Right atrium auricular region (tissue), 2 donors: ENCODE results near the gene ENPP6. TPM values are rescaled to one million over a fixed set of nuclear protein-coding genes. Genes with fewer than 3 reads are reported as not detected.
A peak's percentile ranks its signal among the peaks of the same experiment; 100 is the strongest.

Experiments used
- DNase-seq: peaks from one replicate; pipeline ENCODE4 v3.0.0-alpha.2; 2019; ENCODE audit warnings: low spot score
- H3K27ac ChIP-seq, 2 donors: fragments of 200-600 bp; sonication (generic); 1 replicate in 1 of 2; 2 replicates in 1 of 2; pipeline ENCODE4 v1.5.1; 2016 to 2019
- H3K27me3 ChIP-seq, 2 donors: fragments of 200-600 bp; sonication (generic); one replicate each; pipeline versions ENCODE4 v1.5.1 to v1.6.0; 2017 to 2019
- H3K36me3 ChIP-seq: fragments of 200-600 bp; sonication (generic); one replicate; pipeline ENCODE4 v1.5.1; 2016
- H3K4me1 ChIP-seq, 2 donors: fragments of 200-600 bp; sonication (generic); one replicate each; pipeline versions ENCODE4 v1.5.1 to v1.6.0; 2017 to 2019
- H3K4me3 ChIP-seq, 2 donors: fragments of 200-600 bp; sonication (generic); 1 replicate in 1 of 2; 2 replicates in 1 of 2; pipeline ENCODE4 v1.5.1; 2017 to 2019; ENCODE audit warnings: mild to moderate bottlenecking in 1 of 2, moderate library complexity in 1 of 2
- H3K9me3 ChIP-seq, 2 donors: fragments of 200-600 bp; sonication (generic); one replicate each; pipeline ENCODE4 v1.5.1; 2019
- CTCF ChIP-seq, 2 donors: fragments of 200-600 bp; sonication (generic); IDR thresholded peaks; one replicate each; pipeline ENCODE4 v1.5.1; 2019; ENCODE audit warnings: antibody characterized with exemption in 2 of 2
- total RNA-seq, 2 donors: library from RNA; depleted of rRNA; stranded (reverse); fragments of >200 nt; gene quantifications; one replicate each; pipeline ENCODE4 v1.1.0, GENCODE V29; 2016

ENPP6 gene
- total RNA-seq, 2 donors from 2014 or later = not detected

- TF ChIP-seq CTCF (IDR thresholded peaks at IDR 0.05) = peak; percentile 88 to 98
- peaks cover 0 to 8% of the 10 kb centered on the region in 2 donors for H3K4me1 ChIP-seq
- no peak overlapping the region for H3K27ac ChIP-seq
- no peaks in the 10 kb centered on the region for H3K9me3 ChIP-seq
- peak; percentile 68 for DNase-seq
- no peaks in the 10 kb centered on the region for H3K36me3 ChIP-seq
- H3K27me3 ChIP-seq = no peaks in the 10 kb centered on the region
- H3K4me3 ChIP-seq = no peak overlapping the region
Observed at GRCh38 chr4:184168406-184169019, 49.2 kb downstream of the ENPP6 start.

GRCh38 chr4:184167576-184167975, 50.1 kb downstream of the ENPP6 start:
- peak; percentile 51 for DNase-seq
- H3K9me3 ChIP-seq = no peaks in the 10 kb centered on the region
- H3K4me3 ChIP-seq = no peak overlapping the region
- H3K36me3 ChIP-seq = no peaks in the 10 kb centered on the region
- no peaks in the 10 kb centered on the region for H3K27me3 ChIP-seq
- no peak overlapping the region for H3K27ac ChIP-seq
- H3K4me1 ChIP-seq = peaks cover 0 to 8% of the 10 kb centered on the region in 2 donors
- no peak for TF ChIP-seq CTCF (IDR thresholded peaks at IDR 0.05)

- Histone ChIP-seq H3K27ac (no peak overlapping the region), H3K9me3 (no peaks in the 10 kb centered on the region), H3K36me3 (no peaks in the 10 kb centered on the region), H3K4me3 (no peak overlapping the region), H3K27me3 (no peaks in the 10 kb centered on the region), H3K4me1 (peaks cover 0 to 8% of the 10 kb centered on the region in 2 donors)
- no peak for TF ChIP-seq CTCF (IDR thresholded peaks at IDR 0.05)
- DNase-seq = peak; percentile 50
Observed at GRCh38 chr4:184166736-184167135, 50.9 kb downstream of the ENPP6 start.

GRCh38 chr4:184165291-184165690, 52.4 kb downstream of the ENPP6 start:
- no peaks in the 10 kb centered on the region for H3K9me3 ChIP-seq
- peaks cover 0 to 8% of the 10 kb centered on the region in 2 donors for H3K4me1 ChIP-seq
- H3K27me3 ChIP-seq = no peaks in the 10 kb centered on the region
- H3K27ac ChIP-seq = no peak overlapping the region
- no peaks in the 10 kb centered on the region for H3K36me3 ChIP-seq
- no peak for TF ChIP-seq CTCF (IDR thresholded peaks at IDR 0.05)
- DNase-seq = peak; percentile 43
- no peak overlapping the region for H3K4me3 ChIP-seq

GRCh38 chr4:184163813-184164212, 53.9 kb downstream of the ENPP6 start:
- Histone ChIP-seq H3K4me3 (no peak overlapping the region), H3K9me3 (no peaks in the 10 kb centered on the region), H3K36me3 (no peaks in the 10 kb centered on the region), H3K27ac (no peak overlapping the region), H3K27me3 (no peaks in the 10 kb centered on the region), H3K4me1 (peaks cover 0 to 8% of the 10 kb centered on the region in 2 donors)
- peak; percentile 58 for DNase-seq
- peak; percentile 38 to 86 for TF ChIP-seq CTCF (IDR thresholded peaks at IDR 0.05)

- TF ChIP-seq CTCF (IDR thresholded peaks at IDR 0.05) = no peak
- Histone ChIP-seq H3K9me3 (no peaks in the 10 kb centered on the region), H3K4me3 (no peak overlapping the region), H3K27me3 (no peaks in the 10 kb centered on the region), H3K27ac (no peak overlapping the region), H3K4me1 (no peaks in the 10 kb centered on the region), H3K36me3 (no peaks in the 10 kb centered on the region)
- DNase-seq = no peak
Observed at GRCh38 chr4:184162596-184162995, 55.1 kb downstream of the ENPP6 start.
